Activated T-helper 17 cell treated with anti-CD3 and anti-CD28 coated beads, Interleukin-2, amount 50 U/mL, for 72 hours (primary cell): ENCODE data around the gene LMBRD2. TPM values are rescaled to one million over a fixed set of nuclear protein-coding genes. Genes with fewer than 3 reads are reported as not detected.
"Not testable (repeated sequence)": the region's sequence is repeated elsewhere in the genome, so short reads cannot be mapped to it uniquely, and the experiment has no call there.

Experiments
- ATAC-seq: fragments of 150-1000 bp; cut with Tn5 transposase; replicated peaks from 2 replicates; pipeline ENCODE4 v1.10.0; 2021; ENCODE audit warnings: mild to moderate bottlenecking, moderate library complexity
- H3K27ac Mint-ChIP-seq: one replicate; pipeline ENCODE4 v1.8.0; 2022; ENCODE audit warnings: mixed read lengths
- H3K27me3 Mint-ChIP-seq: one replicate; pipeline ENCODE4 v1.8.0; 2022; ENCODE audit warnings: mixed read lengths
- H3K36me3 Mint-ChIP-seq: one replicate; pipeline ENCODE4 v1.8.0; 2022; ENCODE audit warnings: low read depth, mild to moderate bottlenecking, mixed read lengths
- H3K4me1 Mint-ChIP-seq: one replicate; pipeline ENCODE4 v1.8.0; 2022; ENCODE audit warnings: mixed read lengths
- H3K4me3 Mint-ChIP-seq: one replicate; pipeline ENCODE4 v1.8.0; 2022; ENCODE audit warnings: mild to moderate bottlenecking, mixed read lengths
- H3K9me3 Mint-ChIP-seq: one replicate; pipeline ENCODE4 v1.8.0; 2022; ENCODE audit warnings: mixed read lengths
- total RNA-seq, 2 donors: library from RNA; stranded (reverse); gene quantifications; one replicate each; pipeline ENCODE4 v1.2.3, GENCODE V29; 2022

Gene LMBRD2
- total RNA-seq, 2 donors from 2014 or later, result 11.1 to 11.6 TPM

GRCh38 chr5:36152324-36153297, 924 bp upstream of the LMBRD2 start:
- peak overlapping the region; percentile 94 for H3K27ac Mint-ChIP-seq
- H3K9me3 Mint-ChIP-seq, result no peaks in the 10 kb centered on the region
- peaks cover 57% of the 10 kb centered on the region for H3K36me3 Mint-ChIP-seq
- peaks cover 23% of the 10 kb centered on the region for H3K4me1 Mint-ChIP-seq
- no peak for ATAC-seq
- H3K4me3 Mint-ChIP-seq, result peak overlapping the region; percentile 94
- H3K27me3 Mint-ChIP-seq, result no peaks in the 10 kb centered on the region

- H3K4me3 Mint-ChIP-seq, result peak overlapping the region; percentile 94
- ATAC-seq, result peak; percentile 27
Observed at GRCh38 chr5:36150676-36151433, 832 bp downstream of the LMBRD2 start.

GRCh38 chr5:36147681-36148080, 4.0 kb downstream of the LMBRD2 start:
- H3K27me3 Mint-ChIP-seq, result no peaks in the 10 kb centered on the region
- H3K27ac Mint-ChIP-seq, result peak overlapping the region; percentile 39
- peak overlapping the region; percentile 33 for H3K4me3 Mint-ChIP-seq
- ATAC-seq, result no peak
- no peaks in the 10 kb centered on the region for H3K9me3 Mint-ChIP-seq
- peaks cover 13% of the 10 kb centered on the region for H3K36me3 Mint-ChIP-seq
- peaks cover 6% of the 10 kb centered on the region for H3K4me1 Mint-ChIP-seq

More at GRCh38 chr5:36150676-36151433, 832 bp downstream of the LMBRD2 start:
- no peaks in the 10 kb centered on the region for H3K9me3 Mint-ChIP-seq
- H3K36me3 Mint-ChIP-seq, result peaks cover 40% of the 10 kb centered on the region
- peak overlapping the region; percentile 94 for H3K27ac Mint-ChIP-seq
- no peaks in the 10 kb centered on the region for H3K27me3 Mint-ChIP-seq
- peaks cover 18% of the 10 kb centered on the region for H3K4me1 Mint-ChIP-seq

- Mint-ChIP-seq H3K9me3 (no peaks in the 10 kb centered on the region), H3K27ac (no peak overlapping the region), H3K4me1 (peaks cover 6% of the 10 kb centered on the region), H3K4me3 (no peak overlapping the region), H3K36me3 (peaks cover 12% of the 10 kb centered on the region), H3K27me3 (no peaks in the 10 kb centered on the region)
- no peak for ATAC-seq
Observed at GRCh38 chr5:36146390-36146789, 5.3 kb downstream of the LMBRD2 start.

GRCh38 chr5:36145311-36145710, 6.4 kb downstream of the LMBRD2 start:
- Mint-ChIP-seq H3K27ac (no peak overlapping the region), H3K36me3 (peaks cover 23% of the 10 kb centered on the region), H3K27me3 (no peaks in the 10 kb centered on the region), H3K9me3 (no peaks in the 10 kb centered on the region), H3K4me3 (no peak overlapping the region), H3K4me1 (peaks cover 1% of the 10 kb centered on the region)
- no peak for ATAC-seq

- Mint-ChIP-seq H3K4me3 (no peak overlapping the region), H3K9me3 (no peaks in the 10 kb centered on the region), H3K36me3 (peaks cover 61% of the 10 kb centered on the region), H3K4me1 (no peaks in the 10 kb centered on the region), H3K27ac (no peak overlapping the region), H3K27me3 (no peaks in the 10 kb centered on the region)
- no peak for ATAC-seq
Observed at GRCh38 chr5:36138900-36139683, 12.6 kb downstream of the LMBRD2 start.

- Mint-ChIP-seq H3K27me3 (no peaks in the 10 kb centered on the region), H3K4me3 (no peak overlapping the region), H3K36me3 (peaks cover 68% of the 10 kb centered on the region), H3K9me3 (no peaks in the 10 kb centered on the region), H3K27ac (no peak overlapping the region), H3K4me1 (no peaks in the 10 kb centered on the region)
- ATAC-seq, result no peak
Observed at GRCh38 chr5:36136581-36136980, 15.1 kb downstream of the LMBRD2 start.

GRCh38 chr5:36135988-36136387, 15.7 kb downstream of the LMBRD2 start:
- Mint-ChIP-seq H3K36me3 (peaks cover 68% of the 10 kb centered on the region), H3K27ac (no peak overlapping the region), H3K4me3 (no peak overlapping the region), H3K9me3 (no peaks in the 10 kb centered on the region), H3K4me1 (no peaks in the 10 kb centered on the region), H3K27me3 (no peaks in the 10 kb centered on the region)
- no peak for ATAC-seq

- H3K27me3 Mint-ChIP-seq, H3K4me3 Mint-ChIP-seq, H3K9me3 Mint-ChIP-seq, H3K27ac Mint-ChIP-seq, H3K4me1 Mint-ChIP-seq, ATAC-seq: not testable (repeated sequence)
- peaks cover 81% of the 10 kb centered on the region for H3K36me3 Mint-ChIP-seq
Observed at GRCh38 chr5:36133009-36133408, 18.7 kb downstream of the LMBRD2 start.

- H3K4me1 Mint-ChIP-seq, ATAC-seq, H3K9me3 Mint-ChIP-seq, H3K27me3 Mint-ChIP-seq, H3K4me3 Mint-ChIP-seq, H3K27ac Mint-ChIP-seq: not testable (repeated sequence)
- H3K36me3 Mint-ChIP-seq, result peaks cover 64% of the 10 kb centered on the region
Observed at GRCh38 chr5:36129666-36130065, 22.0 kb downstream of the LMBRD2 start.

- no peak overlapping the region for H3K4me3 Mint-ChIP-seq
- peaks cover 4% of the 10 kb centered on the region for H3K4me1 Mint-ChIP-seq
- ATAC-seq, result no peak
- peaks cover 7% of the 10 kb centered on the region for H3K9me3 Mint-ChIP-seq
- peaks cover 63% of the 10 kb centered on the region for H3K36me3 Mint-ChIP-seq
- no peak overlapping the region for H3K27ac Mint-ChIP-seq
- H3K27me3 Mint-ChIP-seq, result no peaks in the 10 kb centered on the region
Observed at GRCh38 chr5:36128795-36129194, 22.9 kb downstream of the LMBRD2 start.

- no peak overlapping the region for H3K27ac Mint-ChIP-seq
- H3K4me3 Mint-ChIP-seq, result no peak overlapping the region
- ATAC-seq, result no peak
Observed at GRCh38 chr5:36125868-36126267, 25.8 kb downstream of the LMBRD2 start.

GRCh38 chr5:36111238-36111637, 40.4 kb downstream of the LMBRD2 start:
- H3K27me3 Mint-ChIP-seq, result no peaks in the 10 kb centered on the region
- no peak for ATAC-seq
- H3K4me3 Mint-ChIP-seq, result no peak overlapping the region
- no peak overlapping the region for H3K27ac Mint-ChIP-seq
- no peaks in the 10 kb centered on the region for H3K9me3 Mint-ChIP-seq
- H3K36me3 Mint-ChIP-seq, result peaks cover 98% of the 10 kb centered on the region
- no peaks in the 10 kb centered on the region for H3K4me1 Mint-ChIP-seq

More at GRCh38 chr5:36125868-36126267, 25.8 kb downstream of the LMBRD2 start:
- Mint-ChIP-seq H3K4me1 (peaks cover 4% of the 10 kb centered on the region), H3K9me3 (peaks cover 7% of the 10 kb centered on the region), H3K36me3 (peaks cover 47% of the 10 kb centered on the region), H3K27me3 (no peaks in the 10 kb centered on the region)
